HepG2 (cell line): ENCODE data around the gene SPTSSA. TPM values are rescaled to one million over a fixed set of nuclear protein-coding genes. Genes with fewer than 3 reads are reported as not detected.

Experiments
- CBX2 ChIP-seq, 2 experiments: fragments of 200-600 bp in 1 of 2; sonication (generic); formaldehyde crosslinking in 1 of 2; IDR thresholded peaks; 2 replicates each; pipeline versions ENCODE4 v1.7.0 to v1.8.1; 2018 to 2022; ENCODE audit warnings: low read depth in 2 of 2, low read length in 1 of 2, mild to moderate bottlenecking in 1 of 2, missing genetic modification reagents in 1 of 2
- FOXM1 ChIP-seq: sonication (generic); formaldehyde crosslinking; IDR thresholded peaks from 2 replicates; pipeline ENCODE4 v1.5.0; 2020; ENCODE audit warnings: missing genetic modification reagents
- GATAD1 ChIP-seq: IDR thresholded peaks from 2 replicates; pipeline ENCODE4 v1.6.1; 2016; ENCODE audit warnings: missing genetic modification reagents, missing compliant biosample characterization
- NCOA1 ChIP-seq: sonication (generic); formaldehyde crosslinking; IDR thresholded peaks from 2 replicates; pipeline ENCODE4 v1.9.0; 2021; ENCODE audit warnings: missing genetic modification reagents
- REXO4 ChIP-seq: sonication (generic); formaldehyde crosslinking; IDR thresholded peaks from 2 replicates; pipeline ENCODE4 v1.8.0; 2022; ENCODE audit warnings: missing genetic modification reagents, mild to moderate bottlenecking, borderline replicate concordance
- SMAD1 ChIP-seq: sonication (generic); formaldehyde crosslinking; IDR thresholded peaks from 2 replicates; pipeline ENCODE4 v1.4.0; 2020; ENCODE audit warnings: missing genetic modification reagents, low read depth, mild to moderate bottlenecking, borderline replicate concordance
- SMAD3 ChIP-seq: sonication (generic); formaldehyde crosslinking; IDR thresholded peaks from 2 replicates; pipeline ENCODE4 v1.4.0; 2020; ENCODE audit warnings: missing genetic modification reagents
- ZFP36 ChIP-seq: fragments of 150-350 bp; IDR thresholded peaks from 2 replicates; pipeline ENCODE4 v1.6.1; 2018; ENCODE audit warnings: borderline replicate concordance, low read length, low read depth; ENCODE audit not compliant: partially characterized antibody
- ZNF20 ChIP-seq: sonication (generic); formaldehyde crosslinking; IDR thresholded peaks from 2 replicates; pipeline ENCODE4 v1.4.0; 2020; ENCODE audit warnings: mild to moderate bottlenecking, moderate library complexity, missing genetic modification reagents
- ZNF34 ChIP-seq: sonication (generic); formaldehyde crosslinking; IDR thresholded peaks from 2 replicates; pipeline ENCODE4 v1.4.0; 2020; ENCODE audit warnings: mild to moderate bottlenecking, missing genetic modification reagents, borderline replicate concordance
- ZNF441 ChIP-seq: sonication (generic); formaldehyde crosslinking; IDR thresholded peaks from 2 replicates; pipeline ENCODE4 v1.7.0; 2021; ENCODE audit warnings: missing genetic modification reagents, borderline replicate concordance
- ZNF512B ChIP-seq: sonication (generic); formaldehyde crosslinking; IDR thresholded peaks from 2 replicates; pipeline ENCODE4 v1.5.1; 2020; ENCODE audit warnings: missing genetic modification reagents, mild to moderate bottlenecking, borderline replicate concordance
- ZNF703 ChIP-seq: sonication (generic); formaldehyde crosslinking; IDR thresholded peaks from 2 replicates; pipeline ENCODE4 v1.5.1; 2020; ENCODE audit warnings: missing genetic modification reagents, mild to moderate bottlenecking, moderate library complexity, borderline replicate concordance
- ZNF75D ChIP-seq: sonication (generic); formaldehyde crosslinking; IDR thresholded peaks from 2 replicates; pipeline ENCODE4 v1.8.1; 2023; ENCODE audit warnings: missing genetic modification reagents, mild to moderate bottlenecking, borderline replicate concordance
- ZNF768 ChIP-seq: sonication (generic); formaldehyde crosslinking; IDR thresholded peaks from 2 replicates; pipeline ENCODE4 v1.4.0; 2020; ENCODE audit warnings: missing genetic modification reagents
- ZSCAN20 ChIP-seq: sonication (generic); formaldehyde crosslinking; IDR thresholded peaks from 2 replicates; pipeline ENCODE4 v1.4.0; 2020; ENCODE audit warnings: missing genetic modification reagents, mild to moderate bottlenecking, borderline replicate concordance
- ZSCAN22 ChIP-seq: sonication (generic); formaldehyde crosslinking; IDR thresholded peaks from 2 replicates; pipeline ENCODE4 v1.4.0; 2020; ENCODE audit warnings: mild to moderate bottlenecking, missing genetic modification reagents
- ZSCAN31 ChIP-seq: sonication (generic); formaldehyde crosslinking; IDR thresholded peaks from 2 replicates; pipeline ENCODE4 v1.5.0; 2020; ENCODE audit warnings: low read depth, mild to moderate bottlenecking, missing genetic modification reagents
- polyA plus RNA-seq, 8 experiments: library from polyadenylated mRNA; depleted of rRNA in 3 of 8; stranded (reverse) in 7 of 8; unstranded in 1 of 8; fragments of >200 nt; fragmentation: Illumina TruSeq in 4 of 8; extraction: Trizol in 4 of 8; gene quantifications; 2 replicates each; pipeline versions ENCODE4 v1.2.1 to v1.2.3, GENCODE V29; 2011 to 2016; ENCODE audit warnings: low read depth in 4 of 8, missing spikeins in 1 of 8, mixed read lengths in 1 of 8; ENCODE audit not compliant: insufficient read depth in 1 of 8
- total RNA-seq, 5 experiments: library from RNA; depleted of rRNA; stranded (reverse); fragments of >200 nt; fragmentation: Illumina TruSeq; extraction: Trizol; gene quantifications; 2 replicates each; pipeline ENCODE4 v1.2.3, GENCODE V29; 2016; ENCODE audit warnings: low read depth in 1 of 5
- TF ChIP-seq, protein P1 (sequence below): sonication (generic); formaldehyde crosslinking; IDR thresholded peaks from 2 replicates; pipeline ENCODE4 v1.8.0; 2022; ENCODE audit warnings: missing genetic modification reagents, mild to moderate bottlenecking, moderate library complexity, borderline replicate concordance
- TF ChIP-seq, protein P2 (sequence below): IDR thresholded peaks from 2 replicates; pipeline ENCODE4 v1.6.1; 2018; ENCODE audit warnings: missing genetic modification reagents
- TF ChIP-seq, protein P3 (sequence below): IDR thresholded peaks from 2 replicates; pipeline ENCODE4 v1.6.1; 2016; ENCODE audit warnings: control low read depth

SPTSSA gene
- total and polyA plus RNA-seq, 2 of the 13 experiments (the other 11 are each of a cell fraction or from before 2014, with no cell fraction given): 19.1 to 86.1 TPM

DNA sequence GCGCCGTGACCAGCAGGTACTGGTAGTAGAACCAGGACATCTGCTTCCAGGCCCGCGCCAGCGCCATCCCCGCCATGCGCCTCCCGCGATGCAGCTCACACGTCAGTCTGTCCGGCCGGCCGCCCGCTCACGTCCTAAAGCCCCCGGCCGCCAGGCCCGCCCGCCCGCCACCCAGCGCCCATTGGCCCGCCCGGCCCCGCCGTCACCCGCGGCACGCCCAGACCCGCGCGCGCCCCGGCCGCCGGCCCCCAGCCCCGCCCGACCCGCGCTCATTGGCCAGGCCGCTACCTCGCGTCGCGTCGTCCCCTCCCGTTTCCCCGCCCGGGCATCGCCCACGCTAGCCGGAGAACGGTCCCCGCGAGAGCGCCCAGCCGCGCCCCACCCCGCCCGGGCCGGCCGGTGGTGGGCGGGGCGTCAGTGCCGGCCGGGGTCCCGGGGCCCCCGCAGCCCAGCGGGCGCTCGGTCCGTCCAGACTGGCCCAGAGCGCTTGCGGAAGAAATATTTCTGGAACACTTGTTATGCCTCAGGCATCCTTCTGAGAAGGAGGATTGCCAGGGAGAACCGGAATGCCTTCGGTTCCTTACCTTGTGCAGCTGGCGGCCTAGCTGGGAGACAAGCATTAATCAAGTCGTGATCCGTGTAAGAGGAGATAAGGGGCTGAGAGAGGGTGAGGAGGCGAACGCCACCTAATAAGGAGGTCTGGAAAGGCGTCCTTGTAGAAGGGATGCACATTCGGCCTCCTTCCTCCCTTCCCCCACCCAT is at the start of gene SPTSSA (continued):
- peak; percentile 72; the same call in 1 of the 2 replicates for TF ChIP-seq ZNF34
- TF ChIP-seq ZNF512B (CRISPR knock-in tag): no peak
- TF ChIP-seq FOXM1 (CRISPR knock-in tag): peak; percentile 90; the same call in 1 of the 2 replicates
- TF ChIP-seq ZSCAN31 (CRISPR knock-in tag): peak; percentile 87; the same call in 1 of the 2 replicates
- TF ChIP-seq ZSCAN20 (CRISPR knock-in tag): peak; percentile 85; the same call in 1 of the 2 replicates
- TF ChIP-seq ZNF441: peak; percentile 89
- TF ChIP-seq ZNF75D (CRISPR knock-in tag): no peak
- 0 out of 2 replicates have a peak, but pooled peaks have one; percentile 43 for TF ChIP-seq SMAD3
- TF ChIP-seq SMAD1 (CRISPR knock-in tag): peak; percentile 39; the same call in 1 of the 2 replicates
- no peak for TF ChIP-seq CBX2 (IDR thresholded peaks at IDR 0.05; ENCODE audit: low read depth, low read length)
- TF ChIP-seq CBX2 (CRISPR knock-in tag; IDR thresholded peaks at IDR 0.05; ENCODE audit: low read depth): no peak
- TF ChIP-seq, protein P1, sequence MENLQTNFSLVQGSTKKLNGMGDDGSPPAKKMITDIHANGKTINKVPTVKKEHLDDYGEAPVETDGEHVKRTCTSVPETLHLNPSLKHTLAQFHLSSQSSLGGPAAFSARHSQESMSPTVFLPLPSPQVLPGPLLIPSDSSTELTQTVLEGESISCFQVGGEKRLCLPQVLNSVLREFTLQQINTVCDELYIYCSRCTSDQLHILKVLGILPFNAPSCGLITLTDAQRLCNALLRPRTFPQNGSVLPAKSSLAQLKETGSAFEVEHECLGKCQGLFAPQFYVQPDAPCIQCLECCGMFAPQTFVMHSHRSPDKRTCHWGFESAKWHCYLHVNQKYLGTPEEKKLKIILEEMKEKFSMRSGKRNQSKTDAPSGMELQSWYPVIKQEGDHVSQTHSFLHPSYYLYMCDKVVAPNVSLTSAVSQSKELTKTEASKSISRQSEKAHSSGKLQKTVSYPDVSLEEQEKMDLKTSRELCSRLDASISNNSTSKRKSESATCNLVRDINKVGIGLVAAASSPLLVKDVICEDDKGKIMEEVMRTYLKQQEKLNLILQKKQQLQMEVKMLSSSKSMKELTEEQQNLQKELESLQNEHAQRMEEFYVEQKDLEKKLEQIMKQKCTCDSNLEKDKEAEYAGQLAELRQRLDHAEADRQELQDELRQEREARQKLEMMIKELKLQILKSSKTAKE (CRISPR knock-in tag): no peak; the same call in 1 of the 2 replicates
- 0 out of 2 replicates have a peak, but pooled peaks have one; percentile 82 for TF ChIP-seq NCOA1 (CRISPR knock-in tag)
- TF ChIP-seq REXO4 (CRISPR knock-in tag): peak; percentile 41; the same call in 1 of the 2 replicates
- no peak for TF ChIP-seq ZNF703
- TF ChIP-seq ZFP36: no peak
- TF ChIP-seq ZNF768 (CRISPR knock-in tag): peak; percentile 83
- 0 out of 2 replicates have a peak, but pooled peaks have one; percentile 94 for TF ChIP-seq ZNF20 (CRISPR knock-in tag)
- TF ChIP-seq GATAD1 (CRISPR knock-in tag): peak; percentile 79
- TF ChIP-seq, protein P2, sequence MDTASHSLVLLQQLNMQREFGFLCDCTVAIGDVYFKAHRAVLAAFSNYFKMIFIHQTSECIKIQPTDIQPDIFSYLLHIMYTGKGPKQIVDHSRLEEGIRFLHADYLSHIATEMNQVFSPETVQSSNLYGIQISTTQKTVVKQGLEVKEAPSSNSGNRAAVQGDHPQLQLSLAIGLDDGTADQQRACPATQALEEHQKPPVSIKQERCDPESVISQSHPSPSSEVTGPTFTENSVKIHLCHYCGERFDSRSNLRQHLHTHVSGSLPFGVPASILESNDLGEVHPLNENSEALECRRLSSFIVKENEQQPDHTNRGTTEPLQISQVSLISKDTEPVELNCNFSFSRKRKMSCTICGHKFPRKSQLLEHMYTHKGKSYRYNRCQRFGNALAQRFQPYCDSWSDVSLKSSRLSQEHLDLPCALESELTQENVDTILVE (CRISPR knock-in tag): peak; percentile 54; the same call in 1 of the 2 replicates
- TF ChIP-seq, protein P3, sequence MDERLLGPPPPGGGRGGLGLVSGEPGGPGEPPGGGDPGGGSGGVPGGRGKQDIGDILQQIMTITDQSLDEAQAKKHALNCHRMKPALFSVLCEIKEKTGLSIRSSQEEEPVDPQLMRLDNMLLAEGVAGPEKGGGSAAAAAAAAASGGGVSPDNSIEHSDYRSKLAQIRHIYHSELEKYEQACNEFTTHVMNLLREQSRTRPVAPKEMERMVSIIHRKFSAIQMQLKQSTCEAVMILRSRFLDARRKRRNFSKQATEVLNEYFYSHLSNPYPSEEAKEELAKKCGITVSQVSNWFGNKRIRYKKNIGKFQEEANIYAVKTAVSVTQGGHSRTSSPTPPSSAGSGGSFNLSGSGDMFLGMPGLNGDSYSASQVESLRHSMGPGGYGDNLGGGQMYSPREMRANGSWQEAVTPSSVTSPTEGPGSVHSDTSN (CRISPR knock-in tag): peak; percentile 43; the same call in 1 of the 2 replicates
- TF ChIP-seq ZSCAN22 (CRISPR knock-in tag): peak; percentile 47; the same call in 1 of the 2 replicates
